T-cell (primary cell): ENCODE data around the gene LGR5. TPM values are rescaled to one million over a fixed set of nuclear protein-coding genes. Genes with fewer than 3 reads are reported as not detected.
"Not testable (repeated sequence)": the region's sequence is repeated elsewhere in the genome, so short reads cannot be mapped to it uniquely, and the experiment has no call there.

Experiments
- ATAC-seq, 4 experiments: fragments of 200-7000 bp in 3 of 4; fragments of 150-1000 bp in 1 of 4; cut with Tn5 transposase; replicated peaks in 1 of 4; 1 replicate in 3 of 4; 2 replicates in 1 of 4; pipeline ENCODE4 v1.10.0; 2021; ENCODE audit warnings: moderate library complexity in 3 of 4, mild to moderate bottlenecking in 2 of 4, moderate number of reproducible peaks in 1 of 4
- CTCF ChIA-PET, 2 donors: fragments of 300-600 bp; sonication (Branson Sonifier 250); formaldehyde crosslinking; loops; one replicate each; lab custom pipeline; 2022; ENCODE audit warnings: antibody characterized with exemption in 2 of 2; lab: Charles Lee
- POLR2A ChIA-PET, 2 donors: fragments of 300-600 bp; sonication (Branson Sonifier 250); formaldehyde crosslinking; loops; one replicate each; lab custom pipeline; 2022; ENCODE audit warnings: antibody characterized with exemption in 2 of 2; lab: Charles Lee
- DNase-seq, 35 experiments: peaks; one replicate each; pipeline versions ENCODE4 v3.0.0 to v3.0.0-alpha.2; 2013 to 2023
- H3K27ac ChIP-seq: one replicate; pipeline ENCODE4 v1.5.1; 2013; ENCODE audit warnings: low read length
- H3K27me3 ChIP-seq, 2 experiments: replicated peaks in 1 of 2; 1 replicate in 1 of 2; 2 replicates in 1 of 2; pipeline versions ENCODE4 v1.6.1 to v1.7.0; 2013; ENCODE audit warnings: low read length in 1 of 2, mixed read lengths in 1 of 2; ENCODE audit not compliant: control insufficient read depth in 2 of 2, insufficient read depth in 2 of 2; ENCODE audit errors: extremely low read depth in 1 of 2
- H3K36me3 ChIP-seq, 2 donors: 1 replicate in 1 of 2; 2 replicates in 1 of 2; pipeline versions ENCODE4 v1.6.1 to v1.7.0; 2013; ENCODE audit warnings: low read length in 1 of 2; ENCODE audit not compliant: control insufficient read depth in 2 of 2, insufficient read depth in 1 of 2; ENCODE audit errors: extremely low read depth in 1 of 2
- H3K4me1 ChIP-seq, 2 experiments: 1 replicate in 1 of 2; 2 replicates in 1 of 2; pipeline versions ENCODE4 v1.6.1 to v1.7.0; 2013; ENCODE audit warnings: low read length in 2 of 2, mixed read lengths in 1 of 2; ENCODE audit not compliant: insufficient read depth in 2 of 2, control insufficient read depth in 1 of 2; ENCODE audit errors: extremely low read depth in 1 of 2
- H3K4me3 ChIP-seq, 2 donors: 1 replicate in 1 of 2; 2 replicates in 1 of 2; pipeline versions ENCODE4 v1.5.1 to v1.7.0; 2013; ENCODE audit warnings: mild to moderate bottlenecking in 2 of 2, low read length in 1 of 2, moderate library complexity in 1 of 2; ENCODE audit not compliant: control insufficient read depth in 1 of 2; ENCODE audit errors: extremely low read depth in 1 of 2
- H3K9me3 ChIP-seq: 2 replicates; pipeline ENCODE4 v1.7.0; 2013
- H3K27ac Mint-ChIP-seq, 2 donors: one replicate each; pipeline ENCODE4 v1.8.0; 2020 to 2021; ENCODE audit warnings: mild to moderate bottlenecking in 2 of 2, mixed read lengths in 2 of 2
- H3K27me3 Mint-ChIP-seq, 2 donors: one replicate each; pipeline ENCODE4 v1.8.0; 2021 to 2022; ENCODE audit warnings: mixed read lengths in 2 of 2
- H3K36me3 Mint-ChIP-seq: one replicate; pipeline ENCODE4 v1.8.0; 2021; ENCODE audit warnings: mixed read lengths
- H3K4me1 Mint-ChIP-seq, 3 donors: one replicate each; pipeline ENCODE4 v1.8.0; 2020 to 2022; ENCODE audit warnings: mixed read lengths in 3 of 3, mild to moderate bottlenecking in 1 of 3
- H3K4me3 Mint-ChIP-seq, 3 donors: one replicate each; pipeline ENCODE4 v1.8.0; 2020 to 2022; ENCODE audit warnings: mild to moderate bottlenecking in 3 of 3, mixed read lengths in 3 of 3, moderate library complexity in 3 of 3
- H3K9me3 Mint-ChIP-seq, 3 donors: one replicate each; pipeline ENCODE4 v1.8.0; 2020 to 2022; ENCODE audit warnings: mixed read lengths in 3 of 3
- WGBS: methylation state at CpG from one replicate; pipeline ENCODE4 v1.1.5; 2013; ENCODE audit warnings: missing lambda C conversion rate; ENCODE audit not compliant: insufficient coverage; 5-methylcytosine and 5-hydroxymethylcytosine counted together
- total RNA-seq, 35 experiments: library from RNA in 6 of 35; stranded (reverse) in 6 of 35; fragments of 120-200 nt in 1 of 35; gene quantifications; one replicate each; pipeline versions ENCODE4 v1.2.1 to v1.2.4 and lab custom pipeline; 2013 to 2026

The LGR5 gene
- total RNA-seq, 5 donors from 2014 or later (not counting 1 experiment from before 2014, with no cell fraction given): 0.25 TPM; not detected in 4

- Mint-ChIP-seq H3K4me1 (no peaks in the 10 kb centered on the region), H3K9me3 (no peaks in the 10 kb centered on the region), H3K27ac (no peak overlapping the region), H3K4me3 (no peak overlapping the region), H3K36me3 (no peaks in the 10 kb centered on the region), H3K27me3 (peaks cover 0 to 1% of the 10 kb centered on the region in 2 donors)
- Histone ChIP-seq H3K27me3 (no peaks in the 10 kb centered on the region), H3K4me3 (no peak overlapping the region), H3K4me1 (no peaks in the 10 kb centered on the region), H3K27ac (no peak overlapping the region), H3K9me3 (no peaks in the 10 kb centered on the region), H3K36me3 (no peaks in the 10 kb centered on the region)
- ChIA-PET CTCF (no interaction called here), POLR2A (no interaction called here)
- ATAC-seq: no peak
- WGBS: 100% methylated on average over 1 of the region's 2 CpGs
- DNase-seq: no peak
Measured at GRCh38 chr12:71546322-71546861, 106.8 kb downstream of the LGR5 start.

- H3K4me3 ChIP-seq: no peak overlapping the region
- CTCF ChIA-PET: no interaction called here
- H3K27me3 ChIP-seq: no peaks in the 10 kb centered on the region
- no peaks in the 10 kb centered on the region for H3K36me3 ChIP-seq
- no peaks in the 10 kb centered on the region for H3K9me3 ChIP-seq
- no peaks in the 10 kb centered on the region for H3K4me1 ChIP-seq
- Mint-ChIP-seq H3K4me3 (no peak overlapping the region), H3K36me3 (no peaks in the 10 kb centered on the region), H3K4me1 (no peaks in the 10 kb centered on the region), H3K27ac (no peak overlapping the region), H3K27me3 (peaks cover 0 to 1% of the 10 kb centered on the region in 2 donors), H3K9me3 (no peaks in the 10 kb centered on the region)
- 71% methylated on average over 1 of the region's 3 CpGs for WGBS
- ATAC-seq (no peak), DNase-seq (no peak)
- no peak overlapping the region for H3K27ac ChIP-seq
- POLR2A ChIA-PET: no interaction called here
Measured at GRCh38 chr12:71548893-71549292, 109.3 kb downstream of the LGR5 start.

- DNase-seq (no peak), ATAC-seq (no peak)
- no peaks in the 10 kb centered on the region for H3K4me1 ChIP-seq
- no CpG with 5 or more reads among the region's 3 CpGs for WGBS
- H3K36me3 ChIP-seq: no peaks in the 10 kb centered on the region
- ChIA-PET POLR2A (no interaction called here), CTCF (interaction anchor here in 1 of 2 donors (1.1 kb wide), 1 partner anchor 9 kb away, joined by 4 read pairs; no protein-coding TSS in a partner anchor)
- H3K9me3 ChIP-seq: no peaks in the 10 kb centered on the region
- no peak overlapping the region for H3K27ac ChIP-seq
- Mint-ChIP-seq H3K9me3 (no peaks in the 10 kb centered on the region), H3K27ac (no peak overlapping the region), H3K4me3 (no peak overlapping the region), H3K36me3 (no peaks in the 10 kb centered on the region), H3K27me3 (peaks cover 0 to 1% of the 10 kb centered on the region in 2 donors), H3K4me1 (no peaks in the 10 kb centered on the region)
- no peak overlapping the region for H3K4me3 ChIP-seq
- H3K27me3 ChIP-seq: no peaks in the 10 kb centered on the region
Measured at GRCh38 chr12:71551529-71551928, 111.9 kb downstream of the LGR5 start.

- DNase-seq (no peak), ATAC-seq (no peak)
- Mint-ChIP-seq H3K4me1 (no peaks in the 10 kb centered on the region), H3K36me3 (no peaks in the 10 kb centered on the region), H3K4me3 (no peak overlapping the region), H3K9me3 (no peaks in the 10 kb centered on the region), H3K27me3 (peaks cover 0 to 1% of the 10 kb centered on the region in 2 donors), H3K27ac (no peak overlapping the region)
- H3K9me3 ChIP-seq: no peaks in the 10 kb centered on the region
- no peak overlapping the region for H3K4me3 ChIP-seq
- CTCF ChIA-PET: no interaction called here
- H3K27ac ChIP-seq: no peak overlapping the region
- WGBS: 83% methylated on average over 1 of the region's 5 CpGs
- H3K27me3 ChIP-seq: no peaks in the 10 kb centered on the region
- POLR2A ChIA-PET: no interaction called here
- H3K4me1 ChIP-seq: no peaks in the 10 kb centered on the region
- no peaks in the 10 kb centered on the region for H3K36me3 ChIP-seq
Measured at GRCh38 chr12:71552728-71553501, 113.3 kb downstream of the LGR5 start.

- H3K4me1 ChIP-seq: no peaks in the 10 kb centered on the region
- no peaks in the 10 kb centered on the region for H3K4me1 Mint-ChIP-seq
- POLR2A ChIA-PET: no interaction called here
- no peak for DNase-seq
- no peak overlapping the region for H3K27ac ChIP-seq
- H3K27me3 ChIP-seq: no peaks in the 10 kb centered on the region
- H3K27ac Mint-ChIP-seq: no peak overlapping the region
- no peak overlapping the region for H3K4me3 ChIP-seq
- ATAC-seq: no peak
- H3K9me3 Mint-ChIP-seq: no peaks in the 10 kb centered on the region
- no peaks in the 10 kb centered on the region for H3K9me3 ChIP-seq
- peaks cover 0 to 1% of the 10 kb centered on the region in 2 donors for H3K27me3 Mint-ChIP-seq
- no peaks in the 10 kb centered on the region for H3K36me3 Mint-ChIP-seq
- CTCF ChIA-PET: no interaction called here
- 100% methylated on average over 1 of the region's 1 CpG for WGBS
- no peak overlapping the region for H3K4me3 Mint-ChIP-seq
- H3K36me3 ChIP-seq: no peaks in the 10 kb centered on the region
Measured at GRCh38 chr12:71555191-71555590, 115.6 kb downstream of the LGR5 start.

GRCh38 chr12:71555789-71556188 is 116.2 kb downstream of the LGR5 start:
- H3K9me3 Mint-ChIP-seq, H3K4me1 Mint-ChIP-seq, H3K9me3 ChIP-seq, H3K4me1 ChIP-seq, H3K36me3 Mint-ChIP-seq, H3K27ac Mint-ChIP-seq, H3K36me3 ChIP-seq, H3K27me3 Mint-ChIP-seq, POLR2A ChIA-PET, CTCF ChIA-PET, ATAC-seq, H3K4me3 Mint-ChIP-seq, H3K4me3 ChIP-seq, DNase-seq, H3K27ac ChIP-seq, H3K27me3 ChIP-seq: not testable (repeated sequence)
- no CpG with 5 or more reads among the region's 1 CpG for WGBS
